ENCODE results near the gene ATP1A3.

The ATP1A3 gene

GRCh38 chr19:41984961-41985360, 9.1 kb downstream of the ATP1A3 start:
- no peak for DNase-seq (ENCODE audit: low spot score)

GRCh38 chr19:41981724-41982123, 12.3 kb downstream of the ATP1A3 start:
- DNase-seq (ENCODE audit: low spot score) = no peak

GRCh38 chr19:41978470-41978869, 15.6 kb downstream of the ATP1A3 start:
- no peak for DNase-seq (ENCODE audit: low spot score)

- DNase-seq (ENCODE audit: low spot score) = no peak
Observed at GRCh38 chr19:41977916-41978315, 16.1 kb downstream of the ATP1A3 start.

GRCh38 chr19:41974652-41975051, 19.4 kb downstream of the ATP1A3 start:
- DNase-seq (ENCODE audit: low spot score) = no peak

GRCh38 chr19:41971363-41971762, 22.7 kb downstream of the ATP1A3 start:
- DNase-seq (ENCODE audit: low spot score) = no peak

GRCh38 chr19:41969772-41970458, 24.1 kb downstream of the ATP1A3 start:
- DNase-seq (ENCODE audit: low spot score) = no peak

GRCh38 chr19:41968751-41969595, 25.1 kb downstream of the ATP1A3 start:
- no peak for DNase-seq (ENCODE audit: low spot score)

GRCh38 chr19:41967054-41967783, 26.8 kb downstream of the ATP1A3 start:
- no peak for DNase-seq (ENCODE audit: low spot score)

GRCh38 chr19:41965106-41965505, 28.9 kb downstream of the ATP1A3 start:
- no peak for DNase-seq (ENCODE audit: low spot score)

- DNase-seq (ENCODE audit: low spot score) = no peak
Observed at GRCh38 chr19:41960973-41961372, 33.1 kb downstream of the ATP1A3 start.

GRCh38 chr19:41959056-41960053, 34.7 kb downstream of the ATP1A3 start, which contains the start of gene RABAC1:
TSS of gene RABAC1 (minus strand) at chr19:41959321. CDS start at chr19:41959292, 29 bp downstream.
- peak; percentile 94 for DNase-seq (ENCODE audit: low spot score)

GRCh38 chr19:41958367-41959055, 35.5 kb downstream of the ATP1A3 start:
- peak; percentile 77 for DNase-seq (ENCODE audit: low spot score)

GRCh38 chr19:41957838-41958366, 36.1 kb downstream of the ATP1A3 start:
- peak; percentile 89 for DNase-seq (ENCODE audit: low spot score)

- peak; percentile 25 for DNase-seq (ENCODE audit: low spot score)
Observed at GRCh38 chr19:41957161-41957837, 36.7 kb downstream of the ATP1A3 start.

GRCh38 chr19:41956621-41957020, 37.4 kb downstream of the ATP1A3 start:
- no peak for DNase-seq (ENCODE audit: low spot score)

GRCh38 chr19:41955521-41955920, 38.5 kb downstream of the ATP1A3 start:
- no peak for DNase-seq (ENCODE audit: low spot score)

- peak; percentile 71 for DNase-seq (ENCODE audit: low spot score)
Observed at GRCh38 chr19:41951686-41952172, 42.3 kb downstream of the ATP1A3 start.

GRCh38 chr19:41947091-41947490, 46.9 kb downstream of the ATP1A3 start:
- DNase-seq (ENCODE audit: low spot score) = no peak

Measured in LoVo (cell line).